Stimulated activated CD8-positive, alpha-beta memory T cell treated with anti-CD3 and anti-CD28 coated beads, Interleukin-15, amount 100 ng/mL, for 1 hour (primary cell): Measurements from ENCODE around the gene PIP5K1C.

Experiments used
- DNase-seq: peaks from one replicate; pipeline ENCODE4 v3.0.0-alpha.2; 2020; ENCODE audit warnings: low read depth

The PIP5K1C gene

GRCh38 chr19:3625996-3626472, 74.2 kb downstream of the PIP5K1C start:
- no peak for DNase-seq

DNA sequence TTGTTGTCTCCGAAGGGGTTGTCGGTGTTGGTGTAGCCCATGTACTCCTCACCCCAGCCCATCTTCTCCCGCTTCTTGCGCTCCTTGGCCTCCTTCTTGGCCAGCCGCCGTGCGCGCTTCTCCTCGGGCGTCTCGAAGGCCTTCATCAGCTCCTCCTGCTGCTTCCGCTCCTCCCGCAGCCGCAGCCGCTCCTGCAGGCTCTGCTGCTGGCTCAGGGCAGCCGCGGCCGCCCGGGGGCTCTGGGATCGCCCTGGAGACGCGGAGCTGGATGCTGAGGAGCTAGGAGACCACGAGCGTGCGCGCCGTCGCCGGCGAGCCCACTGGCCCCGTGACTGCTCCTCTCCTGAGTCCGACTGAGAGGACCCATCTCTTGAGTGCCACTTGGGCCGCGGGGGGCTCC, 76.6 kb downstream of the PIP5K1C start:
- DNase-seq, result no peak

DNA sequence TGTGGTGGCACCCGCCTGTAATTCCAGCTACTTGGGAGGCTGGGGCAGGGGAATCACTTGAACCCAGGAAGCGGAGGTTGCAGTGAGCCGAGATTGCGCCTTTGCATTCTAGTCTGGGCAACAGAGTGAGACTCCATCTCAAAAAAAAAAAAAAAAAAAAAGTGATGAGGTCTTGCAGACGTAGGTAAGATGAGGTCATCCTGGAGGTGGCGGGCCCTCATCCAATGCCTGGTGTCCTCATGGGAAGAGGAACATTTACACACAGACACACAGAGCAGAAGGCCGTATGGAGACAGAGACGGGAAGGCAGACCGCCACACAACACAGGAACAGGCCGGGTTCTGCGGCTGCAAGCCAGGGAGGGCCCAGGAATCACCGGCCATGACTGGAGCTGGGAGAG, 78.0 kb downstream of the PIP5K1C start:
- no peak for DNase-seq

- DNase-seq, result no peak
These were observed 78.6 kb downstream of the PIP5K1C start for GRCh38 chr19:3621689-3622088.

- DNase-seq, result no peak
These were observed 79.3 kb downstream of the PIP5K1C start for GRCh38 chr19:3620817-3621547.

DNA sequence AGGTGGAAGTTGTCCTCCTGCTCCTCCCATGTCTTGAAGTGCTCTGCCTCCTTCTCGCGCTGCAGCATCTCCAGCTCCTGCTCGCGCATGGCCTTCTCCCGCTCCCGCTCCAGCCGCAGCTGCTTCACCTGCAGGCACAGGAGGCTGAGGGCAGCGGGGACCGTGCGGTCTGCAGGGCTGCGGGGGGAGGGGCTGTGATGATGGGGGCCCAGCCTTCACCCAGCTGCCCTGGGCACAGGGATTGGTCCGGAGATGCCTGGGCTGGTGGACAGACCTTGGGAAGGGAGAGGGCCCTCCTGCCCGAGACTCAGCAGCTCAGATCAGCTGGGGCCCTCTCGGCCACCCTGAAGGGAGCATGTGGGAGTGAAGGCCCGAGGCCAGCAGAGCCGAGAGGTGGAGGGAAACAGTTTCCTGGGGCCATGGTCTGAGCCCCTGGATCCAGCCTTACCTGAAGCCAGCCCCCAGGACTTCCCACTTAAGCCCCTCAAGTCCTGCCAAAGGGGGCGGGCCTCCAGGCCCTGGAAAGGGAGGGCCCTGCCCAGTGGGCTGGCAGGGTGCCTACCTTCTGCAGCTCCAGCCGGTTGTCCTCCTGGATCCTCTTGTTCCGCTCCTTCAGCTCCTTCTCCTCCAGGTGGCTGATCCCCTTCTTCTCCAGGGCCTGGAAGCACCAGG, 80.0 kb downstream of the PIP5K1C start:
- DNase-seq, result no peak

DNA sequence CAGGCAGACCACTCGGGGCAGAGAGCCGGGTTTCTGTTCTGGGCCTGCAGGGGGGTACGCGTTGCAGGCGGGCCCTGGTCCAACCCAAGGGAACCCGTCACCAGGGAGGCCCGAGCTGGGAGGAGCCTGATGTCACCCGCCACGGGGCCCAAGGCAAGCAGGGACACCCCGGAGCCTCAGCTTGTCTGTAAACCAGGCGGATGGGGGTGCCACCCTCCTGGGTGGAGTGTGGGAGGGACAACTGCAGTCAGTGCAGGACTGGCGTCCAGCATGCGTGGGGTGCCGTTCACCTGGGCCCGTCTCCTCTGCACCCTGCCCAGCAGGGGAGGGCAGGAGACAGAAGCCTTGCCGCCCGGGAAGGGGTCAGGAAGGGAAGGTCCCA, 80.6 kb downstream of the PIP5K1C start:
- no peak for DNase-seq

DNA sequence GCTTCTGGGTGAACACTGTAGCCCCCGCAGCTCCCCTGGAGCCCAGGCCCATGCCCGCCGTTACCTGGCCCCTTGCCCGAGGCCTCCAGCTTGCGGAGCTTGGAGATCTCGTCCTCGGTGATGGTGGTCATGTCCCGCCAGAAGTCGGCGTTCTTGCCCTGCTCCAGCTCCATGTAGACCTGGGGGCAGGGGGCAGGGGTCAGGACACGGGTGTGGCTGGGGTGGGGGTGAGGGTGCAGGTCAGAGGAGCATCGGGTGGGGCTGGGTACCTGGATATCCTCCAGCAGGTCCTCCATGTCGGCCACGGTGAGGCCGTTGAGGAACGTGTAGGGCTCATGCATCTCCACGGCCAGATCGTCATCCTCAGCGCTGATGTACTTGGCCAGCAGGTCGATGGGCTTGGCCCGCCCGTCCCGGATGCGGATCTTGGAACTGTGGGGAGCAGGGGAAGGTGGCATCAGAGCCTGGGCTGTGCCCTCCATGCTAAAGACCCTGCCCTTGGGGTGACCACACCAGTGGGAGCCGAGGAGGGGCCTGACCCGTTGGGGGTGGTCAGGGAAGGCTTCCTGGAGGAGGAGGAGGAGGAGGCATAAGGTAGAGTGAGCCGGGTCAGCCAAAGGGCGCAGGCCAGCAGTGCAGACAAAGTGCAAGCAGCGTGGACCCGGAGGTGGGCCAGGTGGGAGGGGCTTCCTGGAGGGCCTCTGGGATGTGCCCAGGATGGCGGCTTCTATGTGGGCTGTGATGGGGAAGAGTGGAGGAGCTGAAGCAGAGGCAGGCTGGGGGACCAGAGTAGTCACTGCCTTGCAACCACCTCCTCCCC, 81.2 kb downstream of the PIP5K1C start:
- DNase-seq, result no peak

GRCh38 chr19:3618144-3618810, 82.0 kb downstream of the PIP5K1C start:
- no peak for DNase-seq

DNA sequence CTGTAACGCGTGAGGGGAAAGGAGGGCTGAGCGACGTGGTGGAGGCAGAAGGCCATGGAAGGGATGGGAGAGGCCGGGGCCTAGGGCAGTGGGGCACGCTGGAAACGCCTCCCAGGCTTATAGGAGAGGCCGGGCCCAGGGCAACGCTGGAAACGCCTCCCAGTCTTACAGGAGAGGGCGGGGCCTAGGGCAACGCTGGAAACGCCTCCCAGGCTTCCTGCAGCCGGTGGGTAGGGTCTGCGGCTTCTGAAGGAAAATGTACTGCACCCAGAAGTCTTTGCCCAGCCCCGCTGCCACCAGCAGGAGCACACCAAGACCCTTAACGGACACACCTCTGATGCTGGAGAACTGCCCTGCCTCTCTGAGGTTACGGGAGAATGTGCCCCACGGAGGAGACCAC, 82.8 kb downstream of the PIP5K1C start:
- DNase-seq, result no peak

DNA sequence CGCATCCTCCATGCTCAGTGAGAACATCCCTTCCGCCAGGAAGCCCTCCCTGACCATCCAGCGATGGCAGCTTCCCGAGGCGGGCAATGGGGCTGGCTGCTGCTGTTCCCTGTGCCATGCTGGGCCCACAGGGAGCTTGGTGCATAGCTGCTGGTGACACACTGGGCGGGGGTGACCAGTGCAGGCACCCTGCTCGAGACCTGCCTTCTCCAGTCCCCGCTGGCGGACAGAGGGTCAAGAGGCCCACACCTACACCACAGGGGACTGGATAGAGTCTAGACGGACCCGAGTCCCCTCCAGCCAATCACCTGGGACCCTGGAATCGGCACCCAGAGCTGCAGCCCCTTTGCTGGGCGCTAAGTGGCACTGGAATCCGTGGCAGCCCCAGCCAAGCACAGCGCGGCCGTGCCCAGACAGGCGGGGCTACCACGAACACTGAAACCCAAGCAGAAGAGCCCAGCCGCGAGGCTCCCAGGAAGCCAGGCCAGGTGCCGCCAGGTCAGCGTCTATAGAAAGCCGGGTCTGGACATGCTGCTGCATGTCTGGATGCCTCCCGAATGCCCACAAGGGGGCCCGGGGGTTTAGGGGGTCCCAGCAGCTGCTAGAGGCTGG, 84.6 kb downstream of the PIP5K1C start:
- no peak for DNase-seq

DNA sequence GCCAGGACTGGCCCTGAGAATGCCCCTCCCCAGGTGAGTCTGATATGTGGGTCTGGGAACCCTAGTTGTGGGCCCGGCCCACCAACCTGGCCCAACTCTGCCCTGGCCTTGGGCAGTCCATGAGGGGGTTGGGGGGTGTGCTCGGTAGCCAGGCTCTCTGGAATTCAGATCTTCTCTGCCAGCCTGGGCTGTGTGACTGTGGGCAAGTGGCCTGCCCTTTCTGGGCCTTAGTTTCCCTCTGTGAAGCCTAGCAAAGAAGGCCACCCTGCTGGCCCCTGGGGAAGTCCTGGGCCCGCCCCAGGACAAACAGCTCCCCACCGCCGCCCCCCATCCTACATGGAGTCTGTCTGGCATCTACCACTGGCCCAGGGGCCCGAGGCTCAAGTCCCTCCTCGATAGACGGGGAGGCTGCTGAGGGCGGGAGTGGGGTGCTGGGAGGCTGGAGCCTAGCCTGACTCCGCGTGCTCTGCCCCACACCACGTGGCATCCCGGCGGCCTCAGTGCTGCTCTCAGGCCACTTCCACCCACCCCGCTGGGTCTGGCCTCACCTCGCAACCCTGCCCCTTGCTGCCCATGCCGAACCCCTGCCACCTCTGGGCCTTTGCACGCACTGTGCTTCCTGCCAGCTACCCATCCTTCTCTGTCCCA, 85.3 kb downstream of the PIP5K1C start:
- no peak for DNase-seq

DNA sequence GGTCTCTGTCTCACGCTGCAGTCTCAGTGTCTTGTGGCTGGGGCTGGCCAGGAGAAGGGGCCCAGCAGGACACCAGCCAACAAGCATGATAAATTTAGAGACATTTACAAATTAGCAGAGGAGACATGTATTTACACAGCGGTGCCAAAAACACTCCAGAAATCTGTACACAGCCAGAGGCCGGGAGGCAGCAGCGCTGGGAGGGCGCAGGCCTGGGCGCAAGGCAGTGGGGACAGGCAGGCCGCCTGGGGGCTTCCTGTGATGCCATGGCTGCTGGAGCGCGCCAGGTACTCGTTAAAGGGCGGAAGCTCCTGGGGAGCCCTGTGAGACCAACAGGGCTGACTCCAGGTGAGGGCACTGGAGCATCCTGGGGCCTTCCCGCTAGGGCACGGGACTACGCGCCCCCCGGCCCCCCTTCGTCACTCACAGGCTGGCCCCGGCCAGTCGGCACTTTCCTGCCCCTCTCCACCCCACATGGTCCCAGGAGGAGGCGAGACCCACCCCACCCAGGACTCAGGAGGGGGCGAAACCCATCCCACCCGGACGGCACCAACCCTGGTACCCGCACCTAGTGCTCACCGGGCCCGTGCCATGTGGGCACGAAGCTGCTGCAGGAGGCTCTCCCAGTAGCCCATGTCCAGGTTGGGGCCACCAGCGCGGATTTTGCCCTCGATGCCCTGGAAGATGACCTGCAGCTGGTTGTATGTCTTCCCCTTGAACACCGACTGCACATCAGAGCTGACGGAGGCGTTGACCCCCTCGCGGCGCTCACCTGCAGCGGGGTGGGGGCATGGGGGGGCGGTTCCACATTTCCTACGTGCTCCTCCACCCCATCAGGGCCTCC, 86.2 kb downstream of the PIP5K1C start:
- DNase-seq, result no peak

DNA sequence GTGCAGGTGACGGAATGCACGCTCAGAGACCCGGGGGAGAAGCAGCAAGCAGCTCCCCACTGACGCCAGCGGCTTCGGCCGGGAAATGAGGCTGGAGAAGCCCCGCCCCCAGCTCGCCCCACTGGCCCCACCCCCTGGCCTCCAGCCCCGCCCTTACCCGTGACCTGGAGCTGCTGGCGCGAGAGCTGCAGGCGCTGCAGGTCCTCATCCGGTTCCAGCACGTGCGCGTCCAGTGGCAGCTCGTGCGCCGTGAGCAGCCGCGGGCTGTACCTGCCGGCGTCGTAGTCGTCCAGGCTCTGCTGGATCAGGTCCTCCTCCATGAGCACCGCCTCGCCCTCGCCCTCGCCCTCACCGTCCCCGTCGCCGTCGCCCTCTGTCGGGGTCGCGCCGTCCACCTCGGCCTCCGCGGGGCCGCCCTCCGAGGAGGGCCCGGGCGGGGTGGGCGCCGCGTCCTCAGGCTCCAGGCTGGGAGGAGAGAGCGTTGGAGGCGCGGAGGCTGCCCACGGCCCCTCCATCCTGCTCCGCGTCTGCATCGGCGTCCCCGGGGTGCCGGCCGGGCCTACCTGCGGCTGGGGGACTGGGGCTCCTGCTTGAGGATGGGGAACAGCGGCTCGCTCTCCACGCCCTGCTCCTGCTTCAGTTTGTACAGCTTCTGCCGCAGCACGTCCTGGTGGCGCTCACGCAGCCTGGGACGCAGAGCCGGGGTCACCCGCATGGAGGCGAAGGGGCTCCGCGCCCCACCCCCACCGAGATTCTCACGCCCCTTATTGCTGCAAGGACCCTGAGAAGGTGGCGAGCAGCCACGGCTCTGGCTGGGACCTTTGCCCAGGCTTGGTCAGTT, 87.1 kb downstream of the PIP5K1C start:
- DNase-seq, result no peak

GRCh38 chr19:3612330-3612729, 87.9 kb downstream of the PIP5K1C start:
- no peak for DNase-seq

DNA sequence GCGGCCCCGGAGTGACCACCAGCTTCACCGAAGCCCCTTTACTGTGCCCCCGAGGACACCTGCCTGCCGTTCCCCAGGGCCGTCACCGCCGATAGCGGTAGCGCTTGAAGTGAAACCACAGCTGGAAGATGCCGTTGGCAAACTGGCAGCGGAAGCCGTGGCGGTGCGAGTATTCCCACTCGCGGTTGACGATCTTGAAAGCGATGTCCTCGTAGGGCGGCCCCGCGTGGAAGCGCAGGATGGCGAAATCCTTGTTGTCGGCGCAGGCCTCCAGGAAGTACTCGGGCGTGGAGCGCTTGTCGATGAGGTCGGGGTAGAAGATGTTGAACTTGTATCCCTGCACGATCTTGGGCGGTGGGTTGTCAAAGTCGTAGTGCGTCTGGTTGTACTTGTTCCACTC, 88.4 kb downstream of the PIP5K1C start:
- no peak for DNase-seq

DNA sequence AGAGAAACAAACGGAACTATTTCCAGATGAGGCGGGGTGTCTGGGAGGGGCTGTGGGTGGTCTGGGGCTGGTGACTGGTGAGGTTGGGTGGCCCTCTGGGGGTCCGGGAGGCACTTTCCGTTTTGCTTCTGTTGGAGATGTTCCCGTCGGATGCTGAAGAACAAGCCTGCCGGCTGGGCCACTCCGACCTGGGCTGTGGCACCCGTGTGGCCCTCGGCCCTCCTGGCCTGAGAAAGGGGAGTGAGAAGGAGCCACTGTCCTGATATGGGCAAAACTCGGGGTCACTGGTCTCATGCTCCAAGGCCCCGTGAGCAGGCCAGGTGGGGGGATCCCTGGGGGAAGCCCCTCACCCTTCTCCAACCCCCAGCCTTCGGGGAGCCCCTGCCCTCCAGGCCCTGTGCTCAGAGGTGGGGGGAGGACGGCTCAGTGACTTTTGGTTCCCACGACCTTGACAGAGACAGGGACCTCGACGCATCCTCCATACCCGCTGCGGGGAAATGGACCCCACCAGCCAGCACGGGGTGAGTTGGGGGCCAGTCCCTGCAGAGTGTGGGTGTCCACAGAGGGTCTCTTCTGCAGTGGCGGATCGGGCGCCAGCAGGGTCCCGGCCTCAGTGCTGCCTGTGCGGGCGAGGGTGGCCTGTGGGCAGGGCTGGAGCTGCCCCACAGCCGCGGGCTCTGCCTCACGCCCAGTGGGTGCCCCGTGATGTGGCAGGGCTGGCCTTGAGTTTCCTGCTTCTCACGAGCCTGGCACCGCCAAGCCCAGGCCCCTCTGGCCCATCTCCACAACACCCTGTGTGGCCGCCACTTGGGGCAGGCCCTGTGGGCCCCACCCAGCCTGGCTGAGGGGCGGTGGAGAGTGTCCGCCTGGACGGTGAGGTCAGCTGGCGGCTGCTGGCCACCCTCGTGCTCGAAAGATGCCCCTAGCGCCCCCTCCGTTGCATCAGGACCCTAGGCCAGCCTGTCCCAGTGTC, 89.2 kb downstream of the PIP5K1C start:
- DNase-seq, result no peak
